Putamen (tissue), 1 donor: Measurements from ENCODE around the gene TRIM17.

ENCODE experiments used
- DNase-seq: peaks from one replicate; pipeline ENCODE4 v3.0.0-alpha.2; 2016; ENCODE audit warnings: low spot score

TRIM17 gene

DNA sequence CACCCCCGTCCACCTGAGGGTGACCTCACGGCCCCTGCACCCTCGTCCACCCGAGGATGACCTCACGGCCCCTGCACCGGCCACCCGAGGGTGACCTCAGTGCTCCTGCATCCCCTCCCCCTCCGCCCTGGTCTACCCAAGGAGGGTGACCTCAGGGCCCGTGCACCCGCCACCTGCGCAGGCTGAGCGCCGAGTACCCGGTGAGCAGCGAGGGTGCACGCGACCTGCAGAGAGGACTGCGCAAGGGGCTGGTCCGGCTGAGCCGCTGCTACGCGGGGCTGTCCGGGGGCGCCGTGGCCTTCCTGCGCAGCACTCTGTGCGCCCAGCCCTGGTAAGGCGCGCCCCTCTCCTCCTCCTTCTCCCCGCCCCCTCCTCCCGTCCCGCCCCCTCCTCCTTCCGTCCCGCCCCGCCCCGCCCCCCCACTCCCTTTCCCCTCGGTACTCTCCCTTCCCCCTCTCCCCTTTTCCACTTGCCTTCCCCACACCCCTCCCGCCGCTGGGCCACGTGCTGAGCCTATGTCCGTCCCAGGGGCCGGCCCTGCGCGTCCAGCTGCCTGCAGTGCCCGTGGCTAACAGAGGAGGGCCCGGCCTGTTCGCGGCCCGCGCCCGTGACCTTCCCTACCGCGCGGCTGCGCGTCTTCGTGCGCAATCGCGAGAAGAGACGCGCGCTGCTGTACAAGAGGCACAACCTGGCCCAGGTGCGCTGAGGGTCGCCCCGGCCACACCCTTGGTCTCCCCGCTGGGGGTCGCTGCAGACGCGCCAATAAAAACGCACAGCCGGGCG, 38.4 kb downstream of the TRIM17 start:
- peak; percentile 51 for DNase-seq

- no peak for DNase-seq
Observed at GRCh38 chr1:228377664-228378089, 39.0 kb downstream of the TRIM17 start.

DNA sequence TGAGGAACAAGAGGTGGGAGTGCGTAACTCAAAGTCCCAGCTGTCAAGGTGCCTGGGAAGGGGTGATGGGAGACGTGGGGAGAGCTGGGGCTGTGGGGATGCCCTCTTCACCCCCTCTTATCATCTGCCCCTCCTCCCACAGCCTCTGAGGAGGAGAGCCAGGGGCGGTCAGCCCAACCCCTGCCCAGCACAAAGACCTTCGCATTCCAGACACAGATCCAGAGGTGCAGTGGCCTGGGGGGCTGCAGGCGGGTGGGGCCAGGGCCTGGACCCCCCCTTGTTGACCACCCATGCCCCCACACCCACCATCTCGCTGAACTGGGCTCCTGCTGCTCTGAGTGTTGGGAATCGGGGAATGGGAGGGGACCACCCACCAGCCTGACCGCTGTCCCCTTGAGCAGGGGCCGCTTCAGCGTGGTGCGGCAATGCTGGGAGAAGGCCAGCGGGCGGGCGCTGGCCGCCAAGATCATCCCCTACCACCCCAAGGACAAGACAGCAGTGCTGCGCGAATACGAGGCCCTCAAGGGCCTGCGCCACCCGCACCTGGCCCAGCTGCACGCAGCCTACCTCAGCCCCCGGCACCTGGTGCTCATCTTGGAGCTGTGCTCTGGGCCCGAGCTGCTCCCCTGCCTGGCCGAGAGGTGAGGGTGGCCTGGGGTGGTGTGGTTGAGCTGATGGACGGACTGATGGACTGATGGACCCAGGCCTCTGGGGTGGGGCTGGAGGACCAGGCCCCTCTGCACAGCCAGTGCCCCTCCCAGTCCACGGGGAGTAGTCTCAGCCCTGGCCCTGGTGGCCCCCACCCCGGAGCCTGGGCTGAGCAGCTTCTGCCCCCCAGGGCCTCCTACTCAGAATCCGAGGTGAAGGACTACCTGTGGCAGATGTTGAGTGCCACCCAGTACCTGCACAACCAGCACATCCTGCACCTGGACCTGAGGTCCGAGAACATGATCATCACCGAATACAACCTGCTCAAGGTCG, 39.7 kb downstream of the TRIM17 start:
- DNase-seq: no peak

GRCh38 chr1:228376262-228376628, 40.4 kb downstream of the TRIM17 start:
- DNase-seq: no peak

GRCh38 chr1:228375578-228376261, 40.9 kb downstream of the TRIM17 start:
- DNase-seq: no peak

GRCh38 chr1:228374711-228375577, 41.7 kb downstream of the TRIM17 start:
- peak; percentile 75 for DNase-seq

DNA sequence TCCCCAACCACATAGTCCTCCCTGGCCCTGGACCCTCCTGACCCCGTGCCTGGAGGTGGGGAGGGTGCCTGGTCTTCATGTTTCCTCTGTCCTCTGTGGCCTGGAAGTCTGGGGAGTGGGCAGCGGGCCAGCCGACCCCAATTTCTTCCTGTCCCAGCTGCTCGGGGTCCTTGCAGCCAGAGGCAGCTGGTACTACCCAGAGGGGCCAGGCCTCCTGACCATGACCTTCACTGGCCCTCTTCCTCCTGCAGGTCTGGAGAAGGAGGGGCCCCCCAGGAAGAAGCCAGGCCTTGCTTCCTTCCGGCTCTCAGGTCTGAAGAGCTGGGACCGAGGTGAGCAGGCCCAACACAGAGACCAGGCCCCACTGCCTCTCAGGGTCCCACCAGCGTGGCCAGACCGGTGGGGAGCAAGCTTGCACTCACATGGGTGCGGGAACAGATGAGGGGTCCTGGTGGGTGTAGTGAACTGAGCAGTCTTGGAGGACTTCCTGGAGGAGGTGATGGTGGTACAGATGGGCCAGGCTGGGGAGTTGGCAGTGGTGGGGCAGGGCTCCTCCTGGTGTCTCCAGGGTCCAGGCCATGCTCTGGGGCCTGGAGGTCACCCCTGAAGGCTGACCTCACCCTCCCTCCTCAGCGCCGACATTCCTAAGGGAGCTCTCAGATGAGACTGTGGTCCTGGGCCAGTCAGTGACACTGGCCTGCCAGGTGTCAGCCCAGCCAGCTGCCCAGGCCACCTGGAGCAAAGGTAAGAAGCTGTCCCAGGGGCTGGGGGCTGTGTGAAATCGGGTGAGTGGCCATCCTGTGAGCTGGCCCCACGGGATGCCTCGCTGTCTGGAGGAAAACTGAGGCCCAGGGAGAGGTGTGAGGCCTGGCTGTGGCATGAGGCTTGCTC, 42.7 kb downstream of the TRIM17 start:
- DNase-seq: no peak

GRCh38 chr1:228373004-228373680, 43.5 kb downstream of the TRIM17 start:
- DNase-seq: no peak

DNA sequence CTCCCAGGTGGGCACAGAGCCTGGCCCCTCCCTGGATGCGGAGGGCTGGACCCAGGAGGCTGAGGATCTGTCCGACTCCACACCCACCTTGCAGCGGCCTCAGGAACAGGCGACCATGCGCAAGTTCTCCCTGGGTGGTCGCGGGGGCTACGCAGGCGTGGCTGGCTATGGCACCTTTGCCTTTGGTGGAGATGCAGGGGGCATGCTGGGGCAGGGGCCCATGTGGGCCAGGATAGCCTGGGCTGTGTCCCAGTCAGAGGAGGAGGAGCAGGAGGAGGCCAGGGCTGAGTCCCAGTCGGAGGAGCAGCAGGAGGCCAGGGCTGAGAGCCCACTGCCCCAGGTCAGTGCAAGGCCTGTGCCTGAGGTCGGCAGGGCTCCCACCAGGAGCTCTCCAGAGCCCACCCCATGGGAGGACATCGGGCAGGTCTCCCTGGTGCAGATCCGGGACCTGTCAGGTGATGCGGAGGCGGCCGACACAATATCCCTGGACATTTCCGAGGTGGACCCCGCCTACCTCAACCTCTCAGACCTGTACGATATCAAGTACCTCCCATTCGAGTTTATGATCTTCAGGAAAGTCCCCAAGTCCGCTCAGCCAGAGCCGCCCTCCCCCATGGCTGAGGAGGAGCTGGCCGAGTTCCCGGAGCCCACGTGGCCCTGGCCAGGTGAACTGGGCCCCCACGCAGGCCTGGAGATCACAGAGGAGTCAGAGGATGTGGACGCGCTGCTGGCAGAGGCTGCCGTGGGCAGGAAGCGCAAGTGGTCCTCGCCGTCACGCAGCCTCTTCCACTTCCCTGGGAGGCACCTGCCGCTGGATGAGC, 44.3 kb downstream of the TRIM17 start:
- no peak for DNase-seq

- no peak for DNase-seq
Observed at GRCh38 chr1:228371741-228372182, 44.9 kb downstream of the TRIM17 start.

GRCh38 chr1:228370941-228371740, 45.5 kb downstream of the TRIM17 start:
- no peak for DNase-seq

DNA sequence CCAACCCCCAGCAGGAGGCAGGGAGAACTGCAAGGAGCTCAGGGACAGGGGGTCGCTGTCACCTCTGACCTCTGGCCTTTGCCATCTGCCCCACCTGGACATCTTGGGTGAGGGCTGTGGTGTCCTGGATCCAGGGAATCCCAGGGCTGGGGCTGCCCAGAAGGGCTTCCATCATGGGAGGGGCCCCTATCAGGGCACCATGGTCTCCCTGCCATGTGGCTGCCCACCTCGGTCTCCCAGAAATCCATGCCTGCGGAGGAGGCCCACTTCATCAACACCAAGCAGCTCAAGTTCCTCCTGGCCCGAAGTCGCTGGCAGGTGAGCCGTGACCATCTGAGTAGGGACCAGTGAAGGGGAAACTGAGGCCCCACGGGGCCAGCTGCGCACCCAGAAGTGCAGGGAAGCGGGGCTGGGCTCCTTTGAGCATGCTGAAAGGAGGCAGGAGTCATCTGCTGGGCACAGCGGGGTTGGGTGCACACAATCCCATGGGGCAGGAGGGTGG, 46.2 kb downstream of the TRIM17 start:
- DNase-seq: no peak

- DNase-seq: no peak
Observed at GRCh38 chr1:228369608-228370438, 46.8 kb downstream of the TRIM17 start.

GRCh38 chr1:228368801-228369607, 47.7 kb downstream of the TRIM17 start:
- DNase-seq: no peak

GRCh38 chr1:228367798-228368791, 48.6 kb downstream of the TRIM17 start:
- no peak for DNase-seq
